Right lobe of liver (tissue), 4 donors: ENCODE results near the gene ZMIZ1.

Experiments
- CTCF ChIP-seq, 4 donors: fragments of 200-600 bp in 3 of 4; fragments of 450-650 bp in 1 of 4; IDR thresholded peaks; one replicate each; pipeline versions ENCODE4 v1.5.1 to v1.8.0; 2016 to 2022; ENCODE audit warnings: antibody characterized with exemption in 4 of 4, mild to moderate bottlenecking in 2 of 4
- POLR2A ChIP-seq: fragments of 450-650 bp; IDR thresholded peaks from one replicate; pipeline ENCODE4 v1.6.1; 2017; ENCODE audit warnings: antibody characterized with exemption, mild to moderate bottlenecking
- donor health status: DM: no; HTN: no; CAD: no.
- donor health status: DM: no; HTN: no; CAD: no.
- donor health status: DM: no; HTN: yes; CAD: no.

- TF ChIP-seq POLR2A (no peak), CTCF (IDR thresholded peaks at IDR 0.05) (no peak)
These were observed 250.5 kb downstream of the ZMIZ1 start for GRCh38 chr10:79319115-79319771.
